B cell (primary cell): ENCODE measurements around the gene DAGLB. TPM values are rescaled to one million over a fixed set of nuclear protein-coding genes. Genes with fewer than 3 reads are reported as not detected.

ENCODE experiments used
- ATAC-seq: fragments of 200-7000 bp; cut with Tn5 transposase; one replicate; pipeline ENCODE4 v1.10.0; 2021; ENCODE audit warnings: low read depth, mild to moderate bottlenecking, moderate number of reproducible peaks, moderate library complexity
- CTCF ChIA-PET: fragments of 350-600 bp; sonication (Branson Sonifier 250); formaldehyde crosslinking; loops from one replicate; lab custom pipeline; 2021; ENCODE audit warnings: antibody characterized with exemption, inconsistent platforms; lab: Charles Lee
- POLR2A ChIA-PET: fragments of 350-600 bp; sonication (Branson Sonifier 250); formaldehyde crosslinking; loops from one replicate; lab custom pipeline; 2021; ENCODE audit warnings: antibody characterized with exemption; lab: Charles Lee
- DNase-seq: peaks from one replicate; pipeline ENCODE4 v3.0.0; 2013
- H2AFZ ChIP-seq: 2 replicates; pipeline ENCODE4 v1.6.1; 2012; ENCODE audit warnings: mild to moderate bottlenecking, low read depth, low read length; ENCODE audit not compliant: insufficient read depth, poor library complexity, severe bottlenecking
- H3K27ac ChIP-seq, 2 donors: 1 replicate in 1 of 2; 2 replicates in 1 of 2; pipeline ENCODE4 v1.5.1; 2012 to 2013; ENCODE audit warnings: low read length in 2 of 2, mild to moderate bottlenecking in 2 of 2, moderate library complexity in 1 of 2
- H3K27me3 ChIP-seq, 4 experiments: fragments of 200-600 bp in 1 of 4; sonication (generic) in 1 of 4; replicated peaks in 1 of 4; 1 replicate in 2 of 4; 2 replicates in 2 of 4; pipeline versions ENCODE4 v1.6.1 to v1.7.0; 2013 to 2016; ENCODE audit warnings: low read length in 3 of 4, mild to moderate bottlenecking in 2 of 4, mixed read lengths in 1 of 4, moderate library complexity in 1 of 4; ENCODE audit not compliant: insufficient read depth in 4 of 4, control insufficient read depth in 3 of 4; ENCODE audit errors: control extremely low read depth in 1 of 4
- H3K36me3 ChIP-seq, 2 experiments: replicated peaks in 1 of 2; 1 replicate in 1 of 2; 2 replicates in 1 of 2; pipeline versions ENCODE4 v1.6.1 to v1.7.1; 2013; ENCODE audit warnings: low read length in 1 of 2; ENCODE audit not compliant: insufficient read depth in 2 of 2, control insufficient read depth in 1 of 2; ENCODE audit errors: control extremely low read depth in 1 of 2, extremely low read depth in 1 of 2
- H3K4me1 ChIP-seq, 2 donors: fragments of 200-600 bp in 1 of 2; sonication (generic) in 1 of 2; 1 replicate in 1 of 2; 2 replicates in 1 of 2; pipeline versions ENCODE4 v1.5.1 to v1.6.1; 2013 to 2017; ENCODE audit warnings: low read length in 2 of 2; ENCODE audit not compliant: control insufficient read depth in 2 of 2, insufficient read depth in 2 of 2
- H3K4me2 ChIP-seq: replicated peaks from 2 replicates; pipeline ENCODE3; 2012; ENCODE audit warnings: mild to moderate bottlenecking, low read depth, low read length; ENCODE audit not compliant: poor library complexity, severe bottlenecking
- H3K4me3 ChIP-seq, 5 experiments: fragments of 200-600 bp in 1 of 5; sonication (generic) in 1 of 5; 1 replicate in 3 of 5; 2 replicates in 2 of 5; pipeline versions ENCODE4 v1.5.1 to v1.7.0; 2011 to 2016; ENCODE audit warnings: low read length in 4 of 5, mild to moderate bottlenecking in 4 of 5, low read depth in 2 of 5, control low read depth in 1 of 5, moderate library complexity in 1 of 5; ENCODE audit not compliant: insufficient read depth in 1 of 5; ENCODE audit errors: control extremely low read depth in 1 of 5, extremely low read depth in 1 of 5
- H3K79me2 ChIP-seq: fragments of 200-600 bp; sonication (generic); one replicate; pipeline ENCODE4 v1.6.0; 2016; ENCODE audit warnings: low read length; ENCODE audit not compliant: control insufficient read depth, insufficient read depth
- H3K9ac ChIP-seq: fragments of 200-600 bp; sonication (generic); 2 replicates; pipeline ENCODE4 v1.6.1; 2017; ENCODE audit warnings: mild to moderate bottlenecking, low read length, moderate library complexity
- H3K9me3 ChIP-seq, 3 donors: one replicate each; pipeline versions ENCODE4 v1.6.1 to v1.7.1; 2013; ENCODE audit warnings: low read length in 2 of 3; ENCODE audit not compliant: control insufficient read depth in 2 of 3, insufficient read depth in 1 of 3; ENCODE audit errors: control extremely low read depth in 1 of 3
- H4K20me1 ChIP-seq: 2 replicates; pipeline ENCODE4 v1.6.0; 2012; ENCODE audit warnings: mild to moderate bottlenecking, low read length; ENCODE audit not compliant: insufficient read depth, control insufficient read depth, poor library complexity, severe bottlenecking
- H3K27ac Mint-ChIP-seq: one replicate; pipeline ENCODE4 v1.8.0; 2021; ENCODE audit warnings: mixed read lengths
- H3K27me3 Mint-ChIP-seq: one replicate; pipeline ENCODE4 v1.8.0; 2021; ENCODE audit warnings: mixed read lengths
- H3K4me1 Mint-ChIP-seq: one replicate; pipeline ENCODE4 v1.8.0; 2021; ENCODE audit warnings: mixed read lengths
- H3K4me3 Mint-ChIP-seq: one replicate; pipeline ENCODE4 v1.8.0; 2021; ENCODE audit warnings: mixed read lengths
- H3K9me3 Mint-ChIP-seq: one replicate; pipeline ENCODE4 v1.8.0; 2022; ENCODE audit warnings: mixed read lengths; ENCODE audit not compliant: insufficient read depth
- EZH2 ChIP-seq: IDR thresholded peaks from 2 replicates; pipeline ENCODE4 v1.6.1; 2012; ENCODE audit warnings: borderline replicate concordance, low read depth, mild to moderate bottlenecking, moderate library complexity, low read length; ENCODE audit not compliant: insufficient read depth, poor library complexity, severe bottlenecking
- WGBS: methylation state at CpG from one replicate; pipeline ENCODE4 v1.1.5; 2013; ENCODE audit warnings: missing lambda C conversion rate; ENCODE audit not compliant: insufficient coverage; 5-methylcytosine and 5-hydroxymethylcytosine counted together
- intact Hi-C: fragments of 100-400 bp; cut with micrococcal nuclease; formaldehyde crosslinking; loops from one replicate; pipeline ENCODE4 v1.10.0; 2022
- polyA plus RNA-seq: library from polyadenylated mRNA; depleted of rRNA; stranded (reverse); fragments of >200 nt; gene quantifications from 2 replicates; pipeline ENCODE4 v1.2.3, GENCODE V29; 2012
- total RNA-seq, 2 donors: library from RNA; stranded (reverse); fragments of 120-200 nt in 1 of 2; gene quantifications; 1 replicate in 1 of 2; 2 replicates in 1 of 2; pipeline versions ENCODE4 v1.2.3 to v1.2.4, GENCODE V29; 2013 to 2022
- TF ChIP-seq, protein P1 (sequence below): fragments of 200-600 bp; IDR thresholded peaks from one replicate; pipeline ENCODE4 v1.8.0; 2022; ENCODE audit warnings: antibody characterized with exemption, mild to moderate bottlenecking

DAGLB gene
- total and polyA plus RNA-seq, 2 donors (not counting 1 experiment from before 2014, with no cell fraction given): 25.2 to 29.6 TPM

DNA sequence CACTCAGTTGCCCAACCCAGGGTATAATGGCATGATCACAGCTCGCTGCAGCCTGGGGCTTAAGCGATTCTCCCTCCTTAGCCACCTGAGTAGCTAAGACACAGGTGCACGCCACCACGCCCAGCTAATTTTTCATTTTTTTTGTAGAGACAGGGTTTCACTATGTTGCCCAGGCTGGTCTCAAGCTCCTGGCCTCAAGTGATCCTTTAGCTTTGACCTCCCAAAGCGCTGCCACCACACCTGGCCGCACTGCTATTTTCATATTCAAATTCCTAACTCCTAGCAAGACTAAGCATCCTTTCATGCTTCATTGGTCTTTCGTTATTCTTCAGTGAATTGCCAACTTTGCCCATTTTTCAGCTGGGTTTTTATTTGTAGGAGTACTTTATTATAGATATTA lies 30.4 kb upstream of the DAGLB start:
- H3K36me3 ChIP-seq: peaks cover 3 to 19% of the 10 kb centered on the region in 2 experiments
- Mint-ChIP-seq H3K27ac (no peak overlapping the region), H3K9me3 (no peaks in the 10 kb centered on the region), H3K27me3 (no peaks in the 10 kb centered on the region), H3K4me3 (no peak overlapping the region), H3K4me1 (peaks cover 71% of the 10 kb centered on the region)
- no peak for ATAC-seq
- H3K4me2 ChIP-seq: no peak overlapping the region
- intact Hi-C loops: no loop called here
- H3K4me1 ChIP-seq: peaks cover 9 to 38% of the 10 kb centered on the region in 2 donors
- no peak for DNase-seq
- CTCF ChIA-PET: no interaction called here
- H3K9me3 ChIP-seq: no peaks in the 10 kb centered on the region
- 80% methylated on average over 6 of the region's 7 CpGs for WGBS
- no peak overlapping the region for H3K4me3 ChIP-seq
- H3K27ac ChIP-seq: no peak overlapping the region
- POLR2A ChIA-PET: no interaction called here
- TF ChIP-seq EZH2: no peak
- TF ChIP-seq, protein P1, sequence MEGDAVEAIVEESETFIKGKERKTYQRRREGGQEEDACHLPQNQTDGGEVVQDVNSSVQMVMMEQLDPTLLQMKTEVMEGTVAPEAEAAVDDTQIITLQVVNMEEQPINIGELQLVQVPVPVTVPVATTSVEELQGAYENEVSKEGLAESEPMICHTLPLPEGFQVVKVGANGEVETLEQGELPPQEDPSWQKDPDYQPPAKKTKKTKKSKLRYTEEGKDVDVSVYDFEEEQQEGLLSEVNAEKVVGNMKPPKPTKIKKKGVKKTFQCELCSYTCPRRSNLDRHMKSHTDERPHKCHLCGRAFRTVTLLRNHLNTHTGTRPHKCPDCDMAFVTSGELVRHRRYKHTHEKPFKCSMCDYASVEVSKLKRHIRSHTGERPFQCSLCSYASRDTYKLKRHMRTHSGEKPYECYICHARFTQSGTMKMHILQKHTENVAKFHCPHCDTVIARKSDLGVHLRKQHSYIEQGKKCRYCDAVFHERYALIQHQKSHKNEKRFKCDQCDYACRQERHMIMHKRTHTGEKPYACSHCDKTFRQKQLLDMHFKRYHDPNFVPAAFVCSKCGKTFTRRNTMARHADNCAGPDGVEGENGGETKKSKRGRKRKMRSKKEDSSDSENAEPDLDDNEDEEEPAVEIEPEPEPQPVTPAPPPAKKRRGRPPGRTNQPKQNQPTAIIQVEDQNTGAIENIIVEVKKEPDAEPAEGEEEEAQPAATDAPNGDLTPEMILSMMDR: no peak
- no peaks in the 10 kb centered on the region for H3K27me3 ChIP-seq
- no peak overlapping the region for H2AFZ ChIP-seq
- H3K79me2 ChIP-seq: peaks cover 92% of the 10 kb centered on the region
- peaks cover 72% of the 10 kb centered on the region for H4K20me1 ChIP-seq
- H3K9ac ChIP-seq: no peak overlapping the region

- ATAC-seq (no peak), DNase-seq (no peak)
- Mint-ChIP-seq H3K27ac (no peak overlapping the region), H3K4me1 (peaks cover 63% of the 10 kb centered on the region), H3K27me3 (no peaks in the 10 kb centered on the region), H3K4me3 (no peak overlapping the region), H3K9me3 (no peaks in the 10 kb centered on the region)
- peaks cover 83% of the 10 kb centered on the region for H3K79me2 ChIP-seq
- POLR2A ChIA-PET: no interaction called here
- H2AFZ ChIP-seq: no peak overlapping the region
- intact Hi-C loops: no loop called here
- H3K4me1 ChIP-seq: peaks cover 5 to 29% of the 10 kb centered on the region in 2 donors
- H3K4me3 ChIP-seq: no peak overlapping the region
- H3K4me2 ChIP-seq: no peak overlapping the region
- TF ChIP-seq EZH2: no peak
- TF ChIP-seq, protein P1: no peak
- peaks cover 3 to 27% of the 10 kb centered on the region in 2 experiments for H3K36me3 ChIP-seq
- WGBS: no CpG with 5 or more reads among the region's 1 CpG
- H3K27ac ChIP-seq: no peak overlapping the region
- H3K9ac ChIP-seq: no peak overlapping the region
- H3K9me3 ChIP-seq: no peaks in the 10 kb centered on the region
- no peaks in the 10 kb centered on the region for H3K27me3 ChIP-seq
- H4K20me1 ChIP-seq: peaks cover 70% of the 10 kb centered on the region
- CTCF ChIA-PET: interaction anchor here (0.6 kb wide), 1 partner anchor 30 kb away, joined by 3 read pairs; the partner anchor contains the start of gene DAGLB
Measured at GRCh38 chr7:6477318-6477660, 29.5 kb upstream of the DAGLB start.
